Panc1 (cell line): ENCODE data around the gene BARX1.

Source experiments
- CTCF ChIP-seq: fragments of 450-650 bp; IDR thresholded peaks from 2 replicates; pipeline ENCODE4 v1.5.1; 2017; ENCODE audit warnings: mild to moderate bottlenecking
- POLR2AphosphoS5 ChIP-seq: IDR thresholded peaks from 2 replicates; pipeline ENCODE4 v1.6.1; 2012; ENCODE audit warnings: mild to moderate bottlenecking, low read depth, low read length, moderate library complexity
- SIN3A ChIP-seq: IDR thresholded peaks from 2 replicates; pipeline ENCODE4 v1.6.1; 2012; ENCODE audit warnings: low read depth, mild to moderate bottlenecking, low read length, moderate library complexity, borderline replicate concordance; ENCODE audit not compliant: insufficient read depth
- TCF7L2 ChIP-seq: IDR thresholded peaks from 2 replicates; pipeline ENCODE4 v1.6.1; 2011; ENCODE audit warnings: mild to moderate bottlenecking, low read depth, low read length, inconsistent platforms

GRCh38 chr9:93911136-93911745, 43.9 kb downstream of the BARX1 start:
- TF ChIP-seq CTCF (no peak), POLR2AphosphoS5 (no peak), TCF7L2 (no peak), SIN3A (no peak)
